ENCODE results near the gene IGSF22.

IGSF22 gene

GRCh38 chr11:18720808-18721560, 5.0 kb downstream of the IGSF22 start:
- H3K9me3 ChIP-seq (ENCODE audit: severe bottlenecking): no peaks in the 10 kb centered on the region
- H3K36me3 ChIP-seq: no peaks in the 10 kb centered on the region
- H3K27ac ChIP-seq: peak overlapping the region; percentile 64
- H3K27me3 ChIP-seq (ENCODE audit: insufficient read depth, low read depth, severe bottlenecking): no peaks in the 10 kb centered on the region
- DNase-seq: peak; percentile 82
- TF ChIP-seq CTCF (IDR thresholded peaks at IDR 0.05; ENCODE audit: low read depth, low read length): no peak
- peak overlapping the region; percentile 57 for H3K4me3 ChIP-seq (ENCODE audit: low read depth, low read length)

DNA sequence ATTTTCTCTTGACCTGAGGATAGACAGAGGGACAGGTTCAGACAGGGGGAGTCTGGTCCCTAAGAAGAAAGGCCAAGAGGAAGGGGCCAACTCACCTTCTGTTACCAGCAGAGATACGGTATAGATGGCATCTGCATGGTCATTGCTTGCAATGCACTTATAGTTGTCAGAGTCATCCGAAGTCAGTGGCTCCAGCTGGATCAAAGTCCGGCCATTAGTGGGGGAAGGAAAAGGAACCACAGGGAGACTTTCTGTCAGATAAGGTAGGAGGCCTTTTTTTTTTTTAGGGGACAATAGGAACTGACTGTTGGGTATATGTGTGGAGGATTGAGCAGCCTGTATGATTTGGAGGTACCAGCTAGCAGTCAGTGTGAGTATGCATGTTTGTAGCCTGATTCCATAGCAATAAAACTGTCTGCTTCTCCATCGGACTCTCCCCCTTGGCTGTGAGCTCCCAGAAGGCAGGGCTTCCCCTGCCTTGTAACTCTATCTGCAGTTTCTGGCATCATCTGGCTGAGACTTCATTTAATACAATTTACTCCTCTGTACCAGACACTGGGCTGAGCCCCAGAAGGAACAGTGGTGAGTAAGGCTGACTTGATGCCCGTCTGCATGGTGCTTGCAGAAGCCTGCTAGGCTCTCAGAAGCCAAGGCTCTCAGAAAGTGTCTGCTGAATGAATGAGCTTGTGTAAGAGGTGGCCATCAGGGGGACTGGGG, 5.7 kb downstream of the IGSF22 start:
- Histone ChIP-seq H3K36me3 (no peaks in the 10 kb centered on the region), H3K27ac (peak overlapping the region; percentile 64; the same call in 1 of the 2 replicates), H3K9me3 (ENCODE audit: severe bottlenecking) (no peaks in the 10 kb centered on the region), H3K27me3 (ENCODE audit: insufficient read depth, low read depth, severe bottlenecking) (no peaks in the 10 kb centered on the region), H3K4me3 (ENCODE audit: low read depth, low read length) (peak overlapping the region; percentile 57)
- DNase-seq: no peak
- TF ChIP-seq CTCF (IDR thresholded peaks at IDR 0.05; ENCODE audit: low read depth, low read length): no peak

- TF ChIP-seq CTCF (IDR thresholded peaks at IDR 0.05; ENCODE audit: low read depth, low read length): no peak
- Histone ChIP-seq H3K36me3 (no peaks in the 10 kb centered on the region), H3K4me3 (ENCODE audit: low read depth, low read length) (no peak overlapping the region), H3K27me3 (ENCODE audit: insufficient read depth, low read depth, severe bottlenecking) (no peaks in the 10 kb centered on the region), H3K9me3 (ENCODE audit: severe bottlenecking) (no peaks in the 10 kb centered on the region), H3K27ac (no peak overlapping the region)
- no peak for DNase-seq
These were observed 10.5 kb downstream of the IGSF22 start for GRCh38 chr11:18715476-18715875.

- no peak for TF ChIP-seq CTCF (IDR thresholded peaks at IDR 0.05; ENCODE audit: low read depth, low read length)
- H3K27me3 ChIP-seq (ENCODE audit: insufficient read depth, low read depth, severe bottlenecking): no peaks in the 10 kb centered on the region
- H3K27ac ChIP-seq: no peak overlapping the region
- H3K4me3 ChIP-seq (ENCODE audit: low read depth, low read length): no peak overlapping the region
- H3K36me3 ChIP-seq: no peaks in the 10 kb centered on the region
- no peaks in the 10 kb centered on the region for H3K9me3 ChIP-seq (ENCODE audit: severe bottlenecking)
- DNase-seq: no peak
These were observed 11.6 kb downstream of the IGSF22 start for GRCh38 chr11:18714443-18714780.

DNA sequence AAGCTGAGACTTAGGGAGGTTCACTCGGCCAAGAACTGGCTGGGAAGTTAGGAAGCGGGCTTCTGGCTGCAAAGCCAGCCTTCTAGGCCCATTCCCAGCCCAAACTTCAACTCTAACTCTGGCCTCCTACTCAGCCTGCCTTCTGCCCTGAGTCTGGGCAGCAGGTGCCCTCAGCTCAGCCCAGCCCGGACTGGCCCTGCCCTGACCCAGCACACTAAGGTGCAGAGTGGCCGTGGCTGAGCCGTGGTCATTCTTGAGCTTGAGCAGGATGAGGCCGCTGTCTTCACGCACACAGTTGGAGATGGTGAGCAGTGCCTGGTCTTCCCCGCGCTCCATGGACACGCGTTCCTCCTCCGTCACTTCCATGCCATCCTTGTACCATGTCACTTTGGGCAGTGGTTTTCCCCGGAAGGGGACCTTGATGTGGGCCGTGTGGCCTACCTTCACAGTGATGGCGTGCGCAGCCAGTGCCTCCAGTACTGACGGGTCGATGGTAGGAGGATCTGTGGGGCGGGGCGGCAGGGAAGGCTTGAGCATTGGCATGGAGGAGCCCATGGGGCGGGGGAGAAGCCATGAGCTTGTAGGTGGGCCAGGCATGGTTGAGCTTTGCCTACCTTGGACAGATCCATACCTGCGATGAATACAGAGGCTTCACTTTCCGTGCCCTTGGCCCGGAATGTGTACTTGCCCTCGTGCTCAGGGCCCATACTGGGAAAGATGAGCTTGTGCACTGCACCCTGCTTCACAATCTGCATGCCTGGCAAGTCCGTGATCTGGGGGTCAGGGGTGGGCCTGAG, 12.1 kb downstream of the IGSF22 start:
- Histone ChIP-seq H3K36me3 (no peaks in the 10 kb centered on the region), H3K9me3 (ENCODE audit: severe bottlenecking) (no peaks in the 10 kb centered on the region), H3K27me3 (ENCODE audit: insufficient read depth, low read depth, severe bottlenecking) (no peaks in the 10 kb centered on the region), H3K27ac (no peak overlapping the region), H3K4me3 (ENCODE audit: low read depth, low read length) (no peak overlapping the region)
- no peak for DNase-seq
- TF ChIP-seq CTCF (IDR thresholded peaks at IDR 0.05; ENCODE audit: low read depth, low read length): no peak

Data from WERI-Rb-1 (cell line).